ENCODE results near the gene CAMK2D. TPM values are rescaled to one million over a fixed set of nuclear protein-coding genes. Genes with fewer than 3 reads are reported as not detected.

Gene CAMK2D
- polyA plus RNA-seq, 2 of the 4 experiments (the other 2 are of a cell fraction), result 19.1 to 59.9 TPM

- Histone ChIP-seq H3K4me3 (no peak overlapping the region), H3K4me1 (peaks cover 49% of the 10 kb centered on the region), H3K27ac (peak overlapping the region in 1 of 2 experiments; percentile 60; a peak in 2 of 6 replicates), H3K9me3 (no peaks in the 10 kb centered on the region), H3K4me2 (peak overlapping the region; percentile 62)
- WGBS (ENCODE audit: missing lambda C conversion rate), result 68% methylated on average over 1 of the region's 1 CpG
- CTCF ChIA-PET, result no interaction called here
- no peak for TF ChIP-seq HOXA7 (CRISPR knock-in tag; IDR thresholded peaks at IDR 0.05)
- TF ChIP-seq EHF (CRISPR knock-in tag; IDR thresholded peaks at IDR 0.05), result no peak
- no peak for TF ChIP-seq POLR2AphosphoS2 (conservative IDR thresholded peaks at IDR 0.05; ENCODE audit: low read length)
- TF ChIP-seq JUNB (IDR thresholded peaks at IDR 0.05), result no peak
- TF ChIP-seq USF2 (IDR thresholded peaks at IDR 0.05), result no peak
- no peak for TF ChIP-seq MAZ (IDR thresholded peaks at IDR 0.05; ENCODE audit: borderline replicate concordance, low read depth, low read length)
- no peak for TF ChIP-seq PHF8 (IDR thresholded peaks at IDR 0.05; ENCODE audit: borderline replicate concordance, low read depth)
- POLR2A ChIA-PET, result interaction anchor here (0.6 kb wide), 1 partner anchor 11 kb away, joined by 4 read pairs; no protein-coding TSS in a partner anchor
- no peak for DNase-seq (ENCODE audit: low read depth in 1 of 2, low spot score in 1 of 2)
- ATAC-seq, result no peak
- no peak for FAIRE-seq
Observed at GRCh38 chr4:113674251-113674650, 87.3 kb downstream of the CAMK2D start.

DNA sequence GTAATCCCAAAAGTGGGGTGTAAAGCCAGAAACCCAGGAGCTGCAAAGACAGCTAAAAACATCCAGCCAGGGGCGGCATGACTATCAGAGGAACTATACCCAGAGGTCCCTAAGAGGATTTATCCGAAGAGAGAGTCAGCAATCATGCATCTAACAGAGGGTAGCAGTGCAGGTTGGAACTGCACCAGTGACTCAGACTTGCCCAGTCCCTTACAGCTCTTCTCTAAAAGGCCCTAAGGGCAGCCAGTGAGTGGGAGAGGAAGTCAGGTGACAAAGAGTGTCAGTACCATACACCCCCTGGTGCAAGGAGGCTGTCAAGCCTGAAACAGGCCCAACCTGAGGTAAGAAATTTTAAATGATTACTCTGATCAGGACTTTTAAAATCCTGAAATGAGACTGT is 88.1 kb downstream of the CAMK2D start:
- Histone ChIP-seq H3K4me2 (peak overlapping the region; percentile 62), H3K27ac (peak overlapping the region in 1 of 2 experiments; percentile 39; a peak in 1 of 6 replicates), H3K4me1 (peaks cover 44% of the 10 kb centered on the region), H3K4me3 (no peak overlapping the region), H3K9me3 (no peaks in the 10 kb centered on the region)
- ChIA-PET POLR2A (no interaction called here), CTCF (no interaction called here)
- TF ChIP-seq KDM5A (IDR thresholded peaks at IDR 0.05) (no peak), HOXB13 (CRISPR knock-in tag; IDR thresholded peaks at IDR 0.05; ENCODE audit: low read depth) (no peak), EHF (CRISPR knock-in tag; IDR thresholded peaks at IDR 0.05) (no peak), BHLHE40 (IDR thresholded peaks at IDR 0.05; ENCODE audit: low read depth, low read length) (no peak), RARB (CRISPR knock-in tag; IDR thresholded peaks at IDR 0.05) (no peak), ZNF302 (CRISPR knock-in tag; IDR thresholded peaks at IDR 0.05) (no peak), POLR2AphosphoS2 (conservative IDR thresholded peaks at IDR 0.05; ENCODE audit: low read length) (no peak), CBX2 (IDR thresholded peaks at IDR 0.05; ENCODE audit: borderline replicate concordance, low read depth) (no peak)
- TF ChIP-seq, protein P1, sequence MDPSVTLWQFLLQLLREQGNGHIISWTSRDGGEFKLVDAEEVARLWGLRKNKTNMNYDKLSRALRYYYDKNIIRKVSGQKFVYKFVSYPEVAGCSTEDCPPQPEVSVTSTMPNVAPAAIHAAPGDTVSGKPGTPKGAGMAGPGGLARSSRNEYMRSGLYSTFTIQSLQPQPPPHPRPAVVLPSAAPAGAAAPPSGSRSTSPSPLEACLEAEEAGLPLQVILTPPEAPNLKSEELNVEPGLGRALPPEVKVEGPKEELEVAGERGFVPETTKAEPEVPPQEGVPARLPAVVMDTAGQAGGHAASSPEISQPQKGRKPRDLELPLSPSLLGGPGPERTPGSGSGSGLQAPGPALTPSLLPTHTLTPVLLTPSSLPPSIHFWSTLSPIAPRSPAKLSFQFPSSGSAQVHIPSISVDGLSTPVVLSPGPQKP (IDR thresholded peaks at IDR 0.05; ENCODE audit: low read depth, low read length), result no peak
- TF ChIP-seq, protein P2, sequence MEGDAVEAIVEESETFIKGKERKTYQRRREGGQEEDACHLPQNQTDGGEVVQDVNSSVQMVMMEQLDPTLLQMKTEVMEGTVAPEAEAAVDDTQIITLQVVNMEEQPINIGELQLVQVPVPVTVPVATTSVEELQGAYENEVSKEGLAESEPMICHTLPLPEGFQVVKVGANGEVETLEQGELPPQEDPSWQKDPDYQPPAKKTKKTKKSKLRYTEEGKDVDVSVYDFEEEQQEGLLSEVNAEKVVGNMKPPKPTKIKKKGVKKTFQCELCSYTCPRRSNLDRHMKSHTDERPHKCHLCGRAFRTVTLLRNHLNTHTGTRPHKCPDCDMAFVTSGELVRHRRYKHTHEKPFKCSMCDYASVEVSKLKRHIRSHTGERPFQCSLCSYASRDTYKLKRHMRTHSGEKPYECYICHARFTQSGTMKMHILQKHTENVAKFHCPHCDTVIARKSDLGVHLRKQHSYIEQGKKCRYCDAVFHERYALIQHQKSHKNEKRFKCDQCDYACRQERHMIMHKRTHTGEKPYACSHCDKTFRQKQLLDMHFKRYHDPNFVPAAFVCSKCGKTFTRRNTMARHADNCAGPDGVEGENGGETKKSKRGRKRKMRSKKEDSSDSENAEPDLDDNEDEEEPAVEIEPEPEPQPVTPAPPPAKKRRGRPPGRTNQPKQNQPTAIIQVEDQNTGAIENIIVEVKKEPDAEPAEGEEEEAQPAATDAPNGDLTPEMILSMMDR (IDR thresholded peaks at IDR 0.05), result no peak
- no peak for DNase-seq (ENCODE audit: low read depth in 1 of 2, low spot score in 1 of 2)
- FAIRE-seq, result no peak
- WGBS (ENCODE audit: missing lambda C conversion rate), result 84% methylated on average over 2 of the region's 2 CpGs
- ATAC-seq, result peak; percentile 54 to 70; a peak in 4 of 6 replicates

GRCh38 chr4:113666386-113667114 is 95.0 kb downstream of the CAMK2D start:
- FAIRE-seq, result no peak

More at GRCh38 chr4:113666386-113667114, 95.0 kb downstream of the CAMK2D start:
- CTCF ChIA-PET, result no interaction called here
- H3K27ac ChIP-seq, result no peak overlapping the region
- TF ChIP-seq RARB (CRISPR knock-in tag; IDR thresholded peaks at IDR 0.05) (no peak), CBX8 (IDR thresholded peaks at IDR 0.05) (no peak), FOSL2 (IDR thresholded peaks at IDR 0.05) (no peak), FOSL2 (CRISPR knock-in tag; IDR thresholded peaks at IDR 0.05) (no peak), FOXS1 (CRISPR knock-in tag; IDR thresholded peaks at IDR 0.05) (no peak), ZFP36 (IDR thresholded peaks at IDR 0.05; ENCODE audit: borderline replicate concordance, partially characterized antibody) (no peak), RCOR1 (IDR thresholded peaks at IDR 0.05; ENCODE audit: low read depth, low read length) (no peak), CHD4 (IDR thresholded peaks at IDR 0.05; ENCODE audit: borderline replicate concordance) (no peak), HDAC2 (IDR thresholded peaks at IDR 0.05) (no peak), ESRRA (IDR thresholded peaks at IDR 0.05; ENCODE audit: borderline replicate concordance, low read length) (no peak), HEYL (CRISPR knock-in tag; IDR thresholded peaks at IDR 0.05) (no peak), EHMT2 (IDR thresholded peaks at IDR 0.05; ENCODE audit: low read depth) (no peak)
- TF ChIP-seq, protein P2 (IDR thresholded peaks at IDR 0.05), result no peak
- TF ChIP-seq, protein P3, sequence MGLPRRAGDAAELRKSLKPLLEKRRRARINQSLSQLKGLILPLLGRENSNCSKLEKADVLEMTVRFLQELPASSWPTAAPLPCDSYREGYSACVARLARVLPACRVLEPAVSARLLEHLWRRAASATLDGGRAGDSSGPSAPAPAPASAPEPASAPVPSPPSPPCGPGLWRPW (IDR thresholded peaks at IDR 0.05), result no peak
- peaks cover 6% of the 10 kb centered on the region; the same call in 2 of the 3 replicates for H3K4me1 ChIP-seq
- no peaks in the 10 kb centered on the region for H3K9me3 ChIP-seq
- ATAC-seq (no peak), DNase-seq (ENCODE audit: low read depth in 1 of 2, low spot score in 1 of 2) (no peak)
- no peak overlapping the region for H3K4me2 ChIP-seq
- WGBS (ENCODE audit: missing lambda C conversion rate), result 79% methylated on average over 8 of the region's 8 CpGs
- POLR2A ChIA-PET, result no interaction called here
- no peak overlapping the region for H3K4me3 ChIP-seq

All from A549 (cell line).